Transverse colon (tissue), 4 donors: ENCODE data around the gene OR10K2. TPM values are rescaled to one million over a fixed set of nuclear protein-coding genes. Genes with fewer than 3 reads are reported as not detected.
"Not testable (repeated sequence)": the region's sequence is repeated elsewhere in the genome, so short reads cannot be mapped to it uniquely, and the experiment has no call there.

Experiments used
- DNase-seq: peaks from one replicate; pipeline ENCODE4 v3.0.0-alpha.2; 2019
- H3K27ac ChIP-seq, 4 donors: fragments of 200-600 bp; sonication (generic); 2 replicates each; pipeline ENCODE4 v1.5.1; 2016 to 2018; ENCODE audit warnings: inconsistent platforms in 4 of 4
- H3K27me3 ChIP-seq: fragments of 200-600 bp; sonication (generic); 2 replicates; pipeline ENCODE4 v1.5.1; 2017; ENCODE audit warnings: inconsistent platforms
- H3K36me3 ChIP-seq, 4 donors: fragments of 200-600 bp; sonication (generic); 2 replicates each; pipeline ENCODE4 v1.5.1; 2017 to 2019; ENCODE audit warnings: inconsistent platforms in 4 of 4
- H3K4me1 ChIP-seq, 4 donors: fragments of 200-600 bp; sonication (generic); 2 replicates each; pipeline ENCODE4 v1.5.1; 2017 to 2020; ENCODE audit warnings: inconsistent platforms in 4 of 4
- H3K4me3 ChIP-seq, 4 donors: fragments of 200-600 bp; sonication (generic); 1 replicate in 1 of 4; 2 replicates in 3 of 4; pipeline versions ENCODE4 v1.5.1 to v1.6.1; 2017 to 2019; ENCODE audit warnings: inconsistent platforms in 4 of 4
- H3K9me3 ChIP-seq, 2 donors: fragments of 200-600 bp; sonication (generic); 2 replicates each; pipeline ENCODE4 v1.5.1; 2017 to 2019; ENCODE audit warnings: inconsistent platforms in 2 of 2
- EP300 ChIP-seq: sonication (generic); formaldehyde crosslinking; IDR thresholded peaks from one replicate; pipeline ENCODE4 v1.6.1; 2017; ENCODE audit warnings: antibody characterized with exemption, low read depth
- POLR2A ChIP-seq: fragments of 450-650 bp; IDR thresholded peaks from one replicate; pipeline ENCODE4 v1.6.1; 2016; ENCODE audit warnings: antibody characterized with exemption, mild to moderate bottlenecking, moderate library complexity
- POLR2AphosphoS5 ChIP-seq, 3 donors: sonication (generic); formaldehyde crosslinking; IDR thresholded peaks; one replicate each; pipeline ENCODE4 v1.6.1; 2016; ENCODE audit warnings: antibody characterized with exemption in 3 of 3
- WGBS, 2 donors: methylation state at CpG; one replicate each; pipeline ENCODE4 v1.1.5; 2018; ENCODE audit warnings: low coverage in 1 of 2; 5-methylcytosine and 5-hydroxymethylcytosine counted together
- in situ Hi-C, 4 donors: fragments of 200-750 bp; cut with MboI; loops; one replicate each; pipeline versions ENCODE4 v1.15.0 to v1.15.1; 2017; ENCODE audit warnings: low sequenced_read_pairs in 3 of 4, low pct_ligation_motif_present in 1 of 4, low pct_unique_long_range_greater_than_20kb in 1 of 4
- intact Hi-C: fragments of 100-400 bp; cut with DNase I; formaldehyde crosslinking; loops from one replicate; pipeline ENCODE4 v1.15.1; 2023; ENCODE audit warnings: low total_unique reads
- total RNA-seq, 4 donors: library from RNA; depleted of rRNA; stranded (reverse); fragments of >200 nt; gene quantifications; one replicate each; pipeline ENCODE4 v1.1.0, GENCODE V29; 2016
- TF ChIP-seq, protein P1 (sequence below), 5 experiments: fragments of 200-600 bp in 3 of 5; fragments of 450-650 bp in 2 of 5; sonication (generic) in 3 of 5; IDR thresholded peaks; 1 replicate in 2 of 5; 2 replicates in 3 of 5; pipeline ENCODE4 v1.5.1; 2016 to 2017; ENCODE audit warnings: antibody characterized with exemption in 5 of 5, inconsistent platforms in 3 of 5, mild to moderate bottlenecking in 2 of 5, moderate library complexity in 1 of 5

Gene OR10K2
- total RNA-seq, 4 donors from 2014 or later, result not detected

GRCh38 chr1:158391099-158391498, 34.9 kb downstream of the OR10K2 start:
- H3K4me1 ChIP-seq, result no peaks in the 10 kb centered on the region
- intact Hi-C loops (no loop called here), in situ Hi-C loops (no loop called here)
- TF ChIP-seq POLR2AphosphoS5 (IDR thresholded peaks at IDR 0.05) (no peak), EP300 (no peak), POLR2A (no peak)
- TF ChIP-seq, protein P1, sequence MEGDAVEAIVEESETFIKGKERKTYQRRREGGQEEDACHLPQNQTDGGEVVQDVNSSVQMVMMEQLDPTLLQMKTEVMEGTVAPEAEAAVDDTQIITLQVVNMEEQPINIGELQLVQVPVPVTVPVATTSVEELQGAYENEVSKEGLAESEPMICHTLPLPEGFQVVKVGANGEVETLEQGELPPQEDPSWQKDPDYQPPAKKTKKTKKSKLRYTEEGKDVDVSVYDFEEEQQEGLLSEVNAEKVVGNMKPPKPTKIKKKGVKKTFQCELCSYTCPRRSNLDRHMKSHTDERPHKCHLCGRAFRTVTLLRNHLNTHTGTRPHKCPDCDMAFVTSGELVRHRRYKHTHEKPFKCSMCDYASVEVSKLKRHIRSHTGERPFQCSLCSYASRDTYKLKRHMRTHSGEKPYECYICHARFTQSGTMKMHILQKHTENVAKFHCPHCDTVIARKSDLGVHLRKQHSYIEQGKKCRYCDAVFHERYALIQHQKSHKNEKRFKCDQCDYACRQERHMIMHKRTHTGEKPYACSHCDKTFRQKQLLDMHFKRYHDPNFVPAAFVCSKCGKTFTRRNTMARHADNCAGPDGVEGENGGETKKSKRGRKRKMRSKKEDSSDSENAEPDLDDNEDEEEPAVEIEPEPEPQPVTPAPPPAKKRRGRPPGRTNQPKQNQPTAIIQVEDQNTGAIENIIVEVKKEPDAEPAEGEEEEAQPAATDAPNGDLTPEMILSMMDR (IDR thresholded peaks at IDR 0.05), result no peak
- no peak for DNase-seq
- H3K27me3 ChIP-seq, result no peaks in the 10 kb centered on the region
- H3K9me3 ChIP-seq, result no peaks in the 10 kb centered on the region
- no peak overlapping the region for H3K4me3 ChIP-seq
- H3K36me3 ChIP-seq, result no peaks in the 10 kb centered on the region
- H3K27ac ChIP-seq, result no peak overlapping the region

DNA sequence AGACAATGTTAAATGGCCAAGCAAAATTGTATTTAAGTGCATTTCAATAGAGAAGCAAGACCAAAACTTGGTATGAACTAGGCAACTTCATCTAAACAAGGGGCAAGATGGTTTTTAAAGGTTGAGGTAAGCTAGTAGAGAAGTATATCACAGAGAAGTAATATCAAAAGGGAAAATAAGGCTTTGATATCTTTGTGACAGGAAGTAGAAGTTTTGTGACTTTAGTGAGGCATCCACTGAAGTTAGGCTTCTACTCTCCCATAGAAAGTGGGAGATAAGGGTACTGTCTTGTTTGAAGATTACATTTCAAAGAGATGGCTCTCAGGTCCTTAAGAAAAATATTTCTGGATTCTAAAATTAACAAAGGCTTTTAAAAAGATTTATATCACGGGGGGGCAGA, 35.7 kb downstream of the OR10K2 start:
- 25 to 45% methylated on average over 1 of the region's 1 CpG for WGBS, 2 donors
- in situ Hi-C loops, result no loop called here
- Histone ChIP-seq H3K27ac (no peak overlapping the region), H3K27me3 (no peaks in the 10 kb centered on the region), H3K9me3 (no peaks in the 10 kb centered on the region), H3K4me1 (no peaks in the 10 kb centered on the region), H3K4me3 (no peak overlapping the region), H3K36me3 (no peaks in the 10 kb centered on the region)
- TF ChIP-seq EP300, result no peak
- TF ChIP-seq POLR2A, result no peak
- no peak for TF ChIP-seq POLR2AphosphoS5 (IDR thresholded peaks at IDR 0.05)
- TF ChIP-seq, protein P1 (IDR thresholded peaks at IDR 0.05), result no peak
- intact Hi-C loops, result no loop called here
- no peak for DNase-seq

- 58 to 60% methylated on average over 1 of the region's 1 CpG for WGBS, 2 donors
- no peak for DNase-seq
- H3K36me3 ChIP-seq, result no peaks in the 10 kb centered on the region
- intact Hi-C loops, result no loop called here
- in situ Hi-C loops, result no loop called here
- TF ChIP-seq POLR2AphosphoS5 (IDR thresholded peaks at IDR 0.05), result no peak
- TF ChIP-seq, protein P1 (IDR thresholded peaks at IDR 0.05), result no peak
- no peak for TF ChIP-seq EP300
- no peak for TF ChIP-seq POLR2A
- H3K27me3 ChIP-seq, result no peaks in the 10 kb centered on the region
- no peaks in the 10 kb centered on the region for H3K4me1 ChIP-seq
- no peak overlapping the region for H3K27ac ChIP-seq
- no peak overlapping the region for H3K4me3 ChIP-seq
- H3K9me3 ChIP-seq, result peaks cover 4 to 10% of the 10 kb centered on the region in 2 donors
Measured at GRCh38 chr1:158374860-158375259, 51.2 kb downstream of the OR10K2 start.

GRCh38 chr1:158374101-158374500, 51.9 kb downstream of the OR10K2 start:
- H3K27me3 ChIP-seq, H3K4me3 ChIP-seq, in situ Hi-C loops, H3K4me1 ChIP-seq, H3K27ac ChIP-seq, H3K36me3 ChIP-seq, DNase-seq, intact Hi-C loops: not testable (repeated sequence)
- WGBS, 2 donors, result 96% methylated on average over 25 of the region's 25 CpGs; no CpG with 5 or more reads in 1 of the 2 donors
- peaks cover 4 to 10% of the 10 kb centered on the region in 2 donors for H3K9me3 ChIP-seq

- H3K9me3 ChIP-seq, result peaks cover 4 to 10% of the 10 kb centered on the region in 2 donors
- H3K4me3 ChIP-seq, result no peak overlapping the region
- 61 to 67% methylated on average over 1 to 6 of the region's 6 CpGs for WGBS, 2 donors
- TF ChIP-seq, protein P1 (IDR thresholded peaks at IDR 0.05), result no peak
- TF ChIP-seq POLR2A, result no peak
- TF ChIP-seq POLR2AphosphoS5 (IDR thresholded peaks at IDR 0.05), result no peak
- TF ChIP-seq EP300, result no peak
- in situ Hi-C loops (no loop called here), intact Hi-C loops (no loop called here)
- H3K4me1 ChIP-seq, result no peaks in the 10 kb centered on the region
- DNase-seq, result no peak
- H3K27me3 ChIP-seq, result no peaks in the 10 kb centered on the region
- H3K36me3 ChIP-seq, result no peaks in the 10 kb centered on the region
- no peak overlapping the region for H3K27ac ChIP-seq
Measured at GRCh38 chr1:158371188-158371953, 54.7 kb downstream of the OR10K2 start.
